ENCODE results near the gene OR6N1.

- TF ChIP-seq SUZ12 (IDR thresholded peaks at IDR 0.05; ENCODE audit: extremely low read depth, insufficient read depth, insufficient read length) (no peak), YY1 (IDR thresholded peaks at IDR 0.05; ENCODE audit: insufficient read depth, insufficient read length) (no peak)
Measured at GRCh38 chr1:158754420-158754819, 17.6 kb downstream of the OR6N1 start, which contains the start of gene OR6K6.

Measured in NT2/D1 (cell line).